NCI-H187 (cell line): ENCODE results near the gene SLCO4A1.
"Not testable (repeated sequence)": the region's sequence is repeated elsewhere in the genome, so short reads cannot be mapped to it uniquely, and the experiment has no call there.

ENCODE experiments used
- DNase-seq, 2 experiments: peaks; one replicate each; lab custom pipeline; 2025; lab: John Stamatoyannopoulos, UW

Gene SLCO4A1

GRCh38 chr20:62665826-62666735, 23.8 kb downstream of the SLCO4A1 start:
- no peak for DNase-seq

GRCh38 chr20:62666736-62667529, 24.6 kb downstream of the SLCO4A1 start:
- DNase-seq: no peak

GRCh38 chr20:62667530-62668440, 25.5 kb downstream of the SLCO4A1 start:
- DNase-seq: no peak

- peak; percentile 34 to 57 for DNase-seq
Measured at GRCh38 chr20:62668441-62669027, 26.2 kb downstream of the SLCO4A1 start.

GRCh38 chr20:62669249-62669648, 26.9 kb downstream of the SLCO4A1 start:
- DNase-seq: no peak

GRCh38 chr20:62670156-62670555, 27.9 kb downstream of the SLCO4A1 start:
- DNase-seq: no peak

- DNase-seq: no peak
Measured at GRCh38 chr20:62670998-62671397, 28.7 kb downstream of the SLCO4A1 start.

GRCh38 chr20:62671765-62672164, 29.5 kb downstream of the SLCO4A1 start:
- no peak for DNase-seq

- DNase-seq: no peak
Measured at GRCh38 chr20:62674370-62674769, 32.1 kb downstream of the SLCO4A1 start.

- no peak for DNase-seq
Measured at GRCh38 chr20:62675156-62675876, 33.0 kb downstream of the SLCO4A1 start.

GRCh38 chr20:62675877-62676260, 33.6 kb downstream of the SLCO4A1 start:
- no peak for DNase-seq

GRCh38 chr20:62676976-62677375, 34.7 kb downstream of the SLCO4A1 start:
- no peak for DNase-seq

- DNase-seq: no peak
Measured at GRCh38 chr20:62677678-62678077, 35.4 kb downstream of the SLCO4A1 start.

- no peak for DNase-seq
Measured at GRCh38 chr20:62678553-62678952, 36.2 kb downstream of the SLCO4A1 start.

GRCh38 chr20:62679978-62680589, 37.8 kb downstream of the SLCO4A1 start:
- no peak for DNase-seq

GRCh38 chr20:62682912-62683517, 40.7 kb downstream of the SLCO4A1 start:
- no peak for DNase-seq

GRCh38 chr20:62683660-62684322, 41.5 kb downstream of the SLCO4A1 start:
- not testable (repeated sequence) for DNase-seq

GRCh38 chr20:62684981-62685380, 42.7 kb downstream of the SLCO4A1 start:
- no peak for DNase-seq

- peak; percentile 82 to 88 for DNase-seq
Measured at GRCh38 chr20:62685781-62686555, 43.7 kb downstream of the SLCO4A1 start.
